ENCODE results near the gene KIF3A.

The KIF3A gene

GRCh38 chr5:132736853-132737833 is at the start of gene KIF3A:
Gene KIF3A, minus strand, starts transcription at chr5:132737546. Its CDS starts 127 bp downstream, at chr5:132737419.
- H3K4me3 ChIP-seq (ENCODE audit: low read depth, low read length): peak within 1 kb of the TSS; percentile 97
- TF ChIP-seq CTCF (conservative IDR thresholded peaks at IDR 0.05; ENCODE audit: low read depth, low read length): no peak
- peak; percentile 97 for DNase-seq (ENCODE audit: low read depth)

- no peak overlapping the region for H3K4me3 ChIP-seq (ENCODE audit: low read depth, low read length)
- TF ChIP-seq CTCF (conservative IDR thresholded peaks at IDR 0.05; ENCODE audit: low read depth, low read length): no peak
- peak; percentile 43 for DNase-seq (ENCODE audit: low read depth)
These were observed 49.7 kb upstream of the KIF3A start for GRCh38 chr5:132787076-132787475.

GRCh38 chr5:132785864-132786263 is 48.5 kb upstream of the KIF3A start:
- no peak for TF ChIP-seq CTCF (conservative IDR thresholded peaks at IDR 0.05; ENCODE audit: low read depth, low read length)
- H3K4me3 ChIP-seq (ENCODE audit: low read depth, low read length): no peak overlapping the region
- no peak for DNase-seq (ENCODE audit: low read depth)

GRCh38 chr5:132785365-132785764 is 48.0 kb upstream of the KIF3A start:
- H3K4me3 ChIP-seq (ENCODE audit: low read depth, low read length): no peak overlapping the region
- no peak for TF ChIP-seq CTCF (conservative IDR thresholded peaks at IDR 0.05; ENCODE audit: low read depth, low read length)
- no peak for DNase-seq (ENCODE audit: low read depth)

- DNase-seq (ENCODE audit: low read depth): peak; percentile 59
- no peak for TF ChIP-seq CTCF (conservative IDR thresholded peaks at IDR 0.05; ENCODE audit: low read depth, low read length)
These were observed 44.8 kb upstream of the KIF3A start for GRCh38 chr5:132782101-132782500.

GRCh38 chr5:132781029-132781428 is 43.7 kb upstream of the KIF3A start:
- TF ChIP-seq CTCF (conservative IDR thresholded peaks at IDR 0.05; ENCODE audit: low read depth, low read length): no peak
- no peak overlapping the region for H3K4me3 ChIP-seq (ENCODE audit: low read depth, low read length)
- no peak for DNase-seq (ENCODE audit: low read depth)

More at GRCh38 chr5:132782101-132782500, 44.8 kb upstream of the KIF3A start:
- no peak overlapping the region for H3K4me3 ChIP-seq (ENCODE audit: low read depth, low read length)
